Caco-2 (cell line): ENCODE results near the gene ELMO1. TPM values are rescaled to one million over a fixed set of nuclear protein-coding genes. Genes with fewer than 3 reads are reported as not detected.

Experiments
- BruUV-seq: library from RNA; stranded (reverse); fragments of 400-500 nt; replicated peaks from 2 replicates; lab custom pipeline; 2021; lab: Mats Ljungman, UMichigan
- CTCF ChIA-PET: fragments of 300-600 bp; sonication (Branson Sonifier 250); formaldehyde crosslinking; loops from one replicate; lab custom pipeline; 2022; ENCODE audit warnings: antibody characterized with exemption; lab: Charles Lee
- POLR2A ChIA-PET: fragments of 300-600 bp; sonication (Branson Sonifier 250); formaldehyde crosslinking; loops from one replicate; lab custom pipeline; 2022; ENCODE audit warnings: antibody characterized with exemption; lab: Charles Lee
- DNase-seq, 2 experiments: peaks; one replicate each; pipeline versions ENCODE4 v3.0.0 to v3.0.0-alpha.2; 2020 to 2022
- H3K27me3 ChIP-seq: replicated peaks from 2 replicates; pipeline ENCODE4 v1.6.0; 2011; ENCODE audit warnings: low read length; ENCODE audit not compliant: control insufficient read depth, insufficient read depth
- H3K36me3 ChIP-seq: 2 replicates; pipeline ENCODE4 v1.5.1; 2011; ENCODE audit warnings: low read length; ENCODE audit not compliant: control insufficient read depth, insufficient read depth
- H3K4me1 ChIP-seq: fragments of 250-450 bp; sonication (Bioruptor Pico); 2 replicates; pipeline ENCODE4 v1.5.1; 2020; ENCODE audit warnings: mild to moderate bottlenecking
- H3K4me3 ChIP-seq: 2 replicates; pipeline ENCODE4 v1.5.1; 2011; ENCODE audit warnings: low read depth, mild to moderate bottlenecking, control low read depth, low read length
- H3K9me3 ChIP-seq: fragments of 250-450 bp; sonication (Bioruptor Pico); 2 replicates; pipeline ENCODE4 v1.5.1; 2020; ENCODE audit warnings: mild to moderate bottlenecking, moderate library complexity
- H3K27ac Mint-ChIP-seq: one replicate; pipeline ENCODE4 v1.8.0; 2022; ENCODE audit warnings: mixed read lengths; ENCODE audit not compliant: unreplicated experiment
- H3K27me3 Mint-ChIP-seq: one replicate; pipeline ENCODE4 v1.8.0; 2022; ENCODE audit warnings: mixed read lengths; ENCODE audit not compliant: insufficient read depth, unreplicated experiment
- H3K36me3 Mint-ChIP-seq: one replicate; pipeline ENCODE4 v1.8.0; 2022; ENCODE audit warnings: mild to moderate bottlenecking, mixed read lengths; ENCODE audit not compliant: insufficient read depth, unreplicated experiment
- H3K4me1 Mint-ChIP-seq: one replicate; pipeline ENCODE4 v1.8.0; 2022; ENCODE audit warnings: low read depth, mixed read lengths; ENCODE audit not compliant: unreplicated experiment
- H3K4me3 Mint-ChIP-seq: one replicate; pipeline ENCODE4 v1.8.0; 2022; ENCODE audit warnings: mild to moderate bottlenecking, moderate library complexity, mixed read lengths; ENCODE audit not compliant: unreplicated experiment
- H3K9me3 Mint-ChIP-seq: one replicate; pipeline ENCODE4 v1.8.0; 2022; ENCODE audit warnings: mixed read lengths; ENCODE audit not compliant: unreplicated experiment
- intact Hi-C: fragments of 100-400 bp; cut with micrococcal nuclease; formaldehyde crosslinking; loops from one replicate; pipeline ENCODE4 v1.10.0; 2022; ENCODE audit not compliant: unreplicated experiment
- total RNA-seq: library from RNA; stranded (reverse); gene quantifications from 2 replicates; pipeline ENCODE4 v1.2.3, GENCODE V29; 2022
- TF ChIP-seq, protein P1 (sequence below), 2 experiments: fragments of 200-600 bp in 1 of 2; IDR thresholded peaks; 1 replicate in 1 of 2; 2 replicates in 1 of 2; pipeline versions ENCODE4 v1.5.1 to v1.8.0; 2011 to 2022; ENCODE audit warnings: antibody characterized with exemption in 1 of 2, control low read depth in 1 of 2, inconsistent platforms in 1 of 2, low read depth in 1 of 2, low read length in 1 of 2, mild to moderate bottlenecking in 1 of 2, moderate library complexity in 1 of 2; ENCODE audit not compliant: insufficient read depth in 1 of 2, severe bottlenecking in 1 of 2, unreplicated experiment in 1 of 2

ELMO1 gene
- total RNA-seq, 1 experiment from 2014 or later, result 0.14 TPM

DNA sequence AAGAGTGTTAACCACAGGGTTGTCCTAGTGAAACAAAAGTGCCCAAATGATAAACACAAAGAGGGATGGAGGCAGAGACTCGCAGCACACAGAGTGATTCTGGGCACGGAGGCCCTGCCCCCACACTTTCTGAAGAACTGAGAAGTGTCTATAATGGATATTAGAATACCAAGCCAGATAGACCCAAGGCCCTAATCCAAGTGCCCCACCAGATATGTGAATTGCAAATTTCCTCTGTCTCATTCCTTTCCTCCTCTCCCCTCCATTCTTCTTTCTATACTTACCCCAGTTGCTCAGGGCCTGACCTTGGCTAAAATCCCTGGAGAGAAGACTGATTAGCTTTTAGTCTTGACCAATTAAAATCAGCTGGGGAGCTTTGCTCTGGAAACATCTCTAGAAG, 617.6 kb downstream of the ELMO1 start:
- TF ChIP-seq, protein P1, sequence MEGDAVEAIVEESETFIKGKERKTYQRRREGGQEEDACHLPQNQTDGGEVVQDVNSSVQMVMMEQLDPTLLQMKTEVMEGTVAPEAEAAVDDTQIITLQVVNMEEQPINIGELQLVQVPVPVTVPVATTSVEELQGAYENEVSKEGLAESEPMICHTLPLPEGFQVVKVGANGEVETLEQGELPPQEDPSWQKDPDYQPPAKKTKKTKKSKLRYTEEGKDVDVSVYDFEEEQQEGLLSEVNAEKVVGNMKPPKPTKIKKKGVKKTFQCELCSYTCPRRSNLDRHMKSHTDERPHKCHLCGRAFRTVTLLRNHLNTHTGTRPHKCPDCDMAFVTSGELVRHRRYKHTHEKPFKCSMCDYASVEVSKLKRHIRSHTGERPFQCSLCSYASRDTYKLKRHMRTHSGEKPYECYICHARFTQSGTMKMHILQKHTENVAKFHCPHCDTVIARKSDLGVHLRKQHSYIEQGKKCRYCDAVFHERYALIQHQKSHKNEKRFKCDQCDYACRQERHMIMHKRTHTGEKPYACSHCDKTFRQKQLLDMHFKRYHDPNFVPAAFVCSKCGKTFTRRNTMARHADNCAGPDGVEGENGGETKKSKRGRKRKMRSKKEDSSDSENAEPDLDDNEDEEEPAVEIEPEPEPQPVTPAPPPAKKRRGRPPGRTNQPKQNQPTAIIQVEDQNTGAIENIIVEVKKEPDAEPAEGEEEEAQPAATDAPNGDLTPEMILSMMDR (IDR thresholded peaks at IDR 0.05; ENCODE audit: insufficient read depth in 1 of 2, low read depth in 1 of 2, low read length in 1 of 2, severe bottlenecking in 1 of 2, unreplicated experiment in 1 of 2), result no peak
- BruUV-seq, result no TSS peak
- POLR2A ChIA-PET, result no interaction called here

GRCh38 chr7:36827726-36828703, 620.6 kb downstream of the ELMO1 start:
- TF ChIP-seq, protein P1 (IDR thresholded peaks at IDR 0.05; ENCODE audit: insufficient read depth in 1 of 2, low read depth in 1 of 2, low read length in 1 of 2, severe bottlenecking in 1 of 2, unreplicated experiment in 1 of 2), result no peak
- Histone ChIP-seq H3K36me3 (no peaks in the 10 kb centered on the region), H3K4me3 (no peak overlapping the region), H3K4me1 (no peaks in the 10 kb centered on the region), H3K27me3 (no peaks in the 10 kb centered on the region), H3K9me3 (no peaks in the 10 kb centered on the region)
- Mint-ChIP-seq H3K36me3 (no peaks in the 10 kb centered on the region), H3K4me3 (no peak overlapping the region), H3K27ac (no peak overlapping the region), H3K9me3 (no peaks in the 10 kb centered on the region), H3K4me1 (no peaks in the 10 kb centered on the region), H3K27me3 (no peaks in the 10 kb centered on the region)
- POLR2A ChIA-PET, result no interaction called here
- intact Hi-C loops, result no loop called here
- no TSS peak for BruUV-seq
- CTCF ChIA-PET, result no interaction called here
- DNase-seq, result no peak

More for the DNA sequence above, 617.6 kb downstream of the ELMO1 start:
- no peak for DNase-seq
- no peaks in the 10 kb centered on the region for H3K27me3 ChIP-seq
- H3K4me1 Mint-ChIP-seq, result no peaks in the 10 kb centered on the region
- H3K4me3 ChIP-seq, result no peak overlapping the region
- H3K9me3 Mint-ChIP-seq, result peaks cover 10% of the 10 kb centered on the region
- no peaks in the 10 kb centered on the region for H3K27me3 Mint-ChIP-seq
- intact Hi-C loops, result no loop called here
- H3K9me3 ChIP-seq, result no peaks in the 10 kb centered on the region
- no peaks in the 10 kb centered on the region for H3K36me3 ChIP-seq
- H3K4me1 ChIP-seq, result no peaks in the 10 kb centered on the region
- CTCF ChIA-PET, result no interaction called here
- H3K4me3 Mint-ChIP-seq, result no peak overlapping the region
- H3K36me3 Mint-ChIP-seq, result no peaks in the 10 kb centered on the region
- no peak overlapping the region for H3K27ac Mint-ChIP-seq

DNA sequence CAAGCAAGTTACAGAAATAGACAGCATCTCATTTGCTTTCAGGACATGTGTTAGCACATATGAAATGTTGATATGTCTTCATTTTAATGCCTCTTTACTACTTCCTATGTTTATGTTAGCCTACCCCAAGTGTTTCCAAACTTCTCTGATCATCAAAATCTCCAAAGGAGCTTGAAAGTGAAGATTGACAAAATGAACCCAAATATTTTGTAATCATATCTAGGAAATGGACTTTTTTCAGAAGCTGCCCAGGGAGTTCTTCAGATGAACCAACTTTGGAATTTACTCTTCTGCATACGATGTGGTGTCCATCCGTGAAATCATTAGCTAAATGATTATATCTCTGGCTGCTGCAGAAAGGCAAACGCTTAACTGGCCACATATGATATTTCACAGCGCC, 623.2 kb downstream of the ELMO1 start:
- Histone ChIP-seq H3K4me3 (no peak overlapping the region), H3K27me3 (no peaks in the 10 kb centered on the region), H3K36me3 (no peaks in the 10 kb centered on the region), H3K9me3 (no peaks in the 10 kb centered on the region), H3K4me1 (0 out of 2 replicates have a peak, but pooled peaks cover 3% of the 10 kb centered on the region)
- DNase-seq, result no peak
- no peak overlapping the region for H3K27ac Mint-ChIP-seq
- intact Hi-C loops, result no loop called here
- H3K9me3 Mint-ChIP-seq, result peaks cover 14% of the 10 kb centered on the region
- no peaks in the 10 kb centered on the region for H3K36me3 Mint-ChIP-seq
- no peak overlapping the region for H3K4me3 Mint-ChIP-seq
- no TSS peak for BruUV-seq
- TF ChIP-seq, protein P1 (IDR thresholded peaks at IDR 0.05; ENCODE audit: insufficient read depth in 1 of 2, low read depth in 1 of 2, low read length in 1 of 2, severe bottlenecking in 1 of 2, unreplicated experiment in 1 of 2), result no peak
- CTCF ChIA-PET, result interaction anchor here (0.5 kb wide), 1 partner anchor 222 kb away, joined by 3 read pairs; no protein-coding TSS in a partner anchor
- POLR2A ChIA-PET, result no interaction called here
- no peaks in the 10 kb centered on the region for H3K4me1 Mint-ChIP-seq
- no peaks in the 10 kb centered on the region for H3K27me3 Mint-ChIP-seq
